OCI-LY1 (cell line): ENCODE measurements around the gene DAZAP2.

ENCODE experiments used
- CTCF ChIP-seq: fragments of 200-600 bp; sonication (generic), shearing (Covaris generic); IDR thresholded peaks from 2 replicates; pipeline ENCODE4 v1.5.1; 2017; ENCODE audit warnings: mild to moderate bottlenecking, antibody characterized with exemption, low read length, moderate library complexity, mixed read lengths
- EZH2 ChIP-seq: fragments of 200-600 bp; sonication (generic), shearing (Covaris generic); IDR thresholded peaks from 2 replicates; pipeline ENCODE4 v1.8.0; 2017; ENCODE audit warnings: borderline replicate concordance, mixed run types, mild to moderate bottlenecking, antibody characterized with exemption, low read length, moderate library complexity, mixed read lengths

DNA sequence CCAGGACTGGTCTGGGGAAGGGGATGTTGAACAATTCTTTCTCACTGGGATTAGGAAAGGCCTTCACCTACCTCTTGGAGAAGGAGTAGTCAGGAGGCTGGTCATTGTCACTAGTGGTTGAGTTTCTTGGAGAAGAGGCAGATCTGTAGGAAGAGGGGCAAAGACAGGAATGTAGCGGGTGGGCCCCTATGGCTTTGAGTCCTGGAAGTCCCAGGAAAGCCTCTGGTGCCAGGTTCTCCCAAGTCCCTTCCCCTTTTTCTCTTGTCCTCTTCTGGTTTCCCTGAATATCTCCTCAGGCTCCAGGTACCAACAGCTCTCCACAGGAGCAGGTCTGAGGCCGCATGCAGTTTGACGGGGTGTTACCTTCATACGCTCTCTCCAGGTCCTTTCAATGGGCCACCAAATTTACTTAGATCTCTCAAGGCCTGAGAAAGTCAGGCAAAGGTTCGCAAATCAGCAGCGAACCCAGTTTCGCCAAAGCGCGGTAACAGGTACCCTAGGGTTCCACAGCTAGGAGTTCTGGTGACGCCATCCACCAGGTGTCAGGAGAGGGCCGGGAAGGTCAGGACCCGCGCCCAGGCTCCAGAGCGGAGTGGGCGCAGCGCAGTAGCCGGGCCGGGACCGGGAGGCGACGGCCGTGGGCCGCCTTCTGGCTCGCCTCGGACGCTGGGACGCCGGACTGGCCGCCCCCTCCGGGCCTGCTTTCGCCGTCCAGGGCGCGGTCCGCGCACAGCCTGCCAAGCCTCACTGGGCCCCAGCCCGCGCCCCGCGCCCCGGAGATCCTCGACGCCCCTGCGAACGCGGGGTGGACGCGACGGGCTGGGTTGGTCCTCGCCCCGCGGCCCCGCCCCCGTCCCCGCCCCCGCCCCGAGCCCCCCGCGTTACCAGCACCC lies 30.8 kb downstream of the DAZAP2 start:
- TF ChIP-seq CTCF, result peak; percentile 33; the same call in 1 of the 2 replicates
- TF ChIP-seq EZH2, result no peak
